K562 (cell line): ENCODE results near the gene PAAF1. TPM values are rescaled to one million over a fixed set of nuclear protein-coding genes. Genes with fewer than 3 reads are reported as not detected.

ENCODE experiments used
- ARID2 ChIP-seq: fragments of 450-650 bp; IDR thresholded peaks from 2 replicates; pipeline ENCODE4 v1.6.1; 2017; ENCODE audit warnings: antibody characterized with exemption, mild to moderate bottlenecking
- BDP1 ChIP-seq: IDR thresholded peaks from 3 replicates; pipeline ENCODE4 v1.6.1; 2011; ENCODE audit not compliant: insufficient read length, insufficient read depth
- CBX2 ChIP-seq: fragments of 200-600 bp; sonication (generic); IDR thresholded peaks from one replicate; pipeline ENCODE4 v1.6.1; 2012; ENCODE audit warnings: mild to moderate bottlenecking, low read length, inconsistent platforms; ENCODE audit not compliant: insufficient read depth, poor library complexity, severe bottlenecking
- DEAF1 ChIP-seq: fragments of 450-650 bp; formaldehyde crosslinking; IDR thresholded peaks from 2 replicates; pipeline ENCODE4 v1.4.0; 2020; ENCODE audit warnings: mild to moderate bottlenecking, moderate library complexity
- EZH2 ChIP-seq: IDR thresholded peaks from 2 replicates; pipeline ENCODE4 v1.6.1; 2012; ENCODE audit warnings: low read depth, mild to moderate bottlenecking, inconsistent platforms, low read length, borderline replicate concordance
- GABPB1 ChIP-seq: sonication (generic); formaldehyde crosslinking; IDR thresholded peaks from 2 replicates; pipeline ENCODE4 v1.8.0; 2022; ENCODE audit warnings: mild to moderate bottlenecking, missing genetic modification reagents
- GTF2A2 ChIP-seq: IDR thresholded peaks from 2 replicates; pipeline ENCODE4 v1.6.1; 2016; ENCODE audit warnings: mild to moderate bottlenecking, missing genetic modification characterization, missing compliant biosample characterization
- GTF2F1 ChIP-seq: IDR thresholded peaks from 2 replicates; pipeline ENCODE4 v1.6.1; 2011; ENCODE audit warnings: low read depth, low read length, improper control_type of control experiment
- IRF1 ChIP-seq: sonication (generic); formaldehyde crosslinking; IDR thresholded peaks from 2 replicates; pipeline ENCODE4 v1.8.0; 2022; ENCODE audit warnings: missing genetic modification reagents, mild to moderate bottlenecking, borderline replicate concordance
- LEF1 ChIP-seq: fragments of 450-650 bp; IDR thresholded peaks from 2 replicates; pipeline ENCODE4 v1.6.1; 2016; ENCODE audit warnings: mild to moderate bottlenecking
- MAZ ChIP-seq, 2 experiments: fragments of 450-650 bp in 1 of 2; sonication (generic) in 1 of 2; formaldehyde crosslinking; IDR thresholded peaks in 1 of 2; conservative IDR thresholded peaks in 1 of 2; 2 replicates each; pipeline versions ENCODE4 v1.4.0 to v1.5.0; 2020; ENCODE audit warnings: mild to moderate bottlenecking in 1 of 2, missing genetic modification reagents in 1 of 2
- MEIS2 ChIP-seq: fragments of 450-650 bp; IDR thresholded peaks from 2 replicates; pipeline ENCODE4 v1.6.1; 2014; ENCODE audit warnings: mild to moderate bottlenecking; ENCODE audit not compliant: partially characterized antibody
- NR3C1 ChIP-seq: sonication (generic); formaldehyde crosslinking; IDR thresholded peaks from 2 replicates; pipeline ENCODE4 v1.8.1; 2022; ENCODE audit warnings: missing genetic modification reagents
- PHTF2 ChIP-seq: fragments of 250-450 bp; sonication (Bioruptor Pico); IDR thresholded peaks from 2 replicates; pipeline ENCODE4 v1.5.0; 2021; ENCODE audit warnings: mild to moderate bottlenecking
- PURB ChIP-seq: sonication (generic); formaldehyde crosslinking; IDR thresholded peaks from 2 replicates; pipeline ENCODE4 v1.9.0; 2021; ENCODE audit warnings: low read depth, mild to moderate bottlenecking, missing genetic modification reagents
- RCOR1 ChIP-seq, 2 experiments: IDR thresholded peaks; 2 replicates each; pipeline ENCODE4 v1.6.1; 2012; ENCODE audit warnings: low read depth in 2 of 2, low read length in 2 of 2, borderline replicate concordance in 1 of 2, improper control_type of control experiment in 1 of 2
- TAF1 ChIP-seq: IDR thresholded peaks from 2 replicates; pipeline ENCODE4 v1.6.1; 2011; ENCODE audit warnings: mild to moderate bottlenecking, low read length, moderate library complexity; ENCODE audit not compliant: insufficient read depth, control insufficient read depth, severe bottlenecking; ENCODE audit errors: extremely low read depth
- TAF7 ChIP-seq: fragments of 450-650 bp; IDR thresholded peaks from 2 replicates; pipeline ENCODE4 v1.6.1; 2016; ENCODE audit warnings: missing genetic modification characterization, missing compliant biosample characterization
- TBP ChIP-seq: optimal IDR thresholded peaks from 2 replicates; pipeline ENCODE3; 2011; ENCODE audit warnings: low read depth, low read length, improper control_type of control experiment
- YBX1 ChIP-seq: fragments of 450-650 bp; IDR thresholded peaks from 2 replicates; pipeline ENCODE4 v1.7.1; 2016; ENCODE audit warnings: mild to moderate bottlenecking
- ZNF12 ChIP-seq: sonication (generic); formaldehyde crosslinking; IDR thresholded peaks from 2 replicates; pipeline ENCODE4 v1.4.0; 2020; ENCODE audit warnings: mild to moderate bottlenecking, missing genetic modification reagents
- ZNF592 ChIP-seq: fragments of 450-650 bp; IDR thresholded peaks from 2 replicates; pipeline ENCODE4 v1.6.1; 2017; ENCODE audit warnings: antibody characterized with exemption, mild to moderate bottlenecking
- polyA plus RNA-seq, 8 experiments: library from polyadenylated mRNA; depleted of rRNA in 4 of 8; stranded (reverse) in 5 of 8; unstranded in 3 of 8; fragments of >200 nt; fragmentation: Nextera tagmentation in 2 of 8; fragmentation: Illumina TruSeq in 1 of 8; extraction: Ambion mirVana in 2 of 8; extraction: Trizol in 1 of 8; gene quantifications; 2 replicates each; pipeline versions ENCODE4 v1.2.1 to v1.2.3, GENCODE V29; 2011 to 2014; ENCODE audit warnings: inconsistent platforms in 1 of 8, missing spikeins in 1 of 8
- total RNA-seq, 7 experiments: library from RNA; depleted of rRNA in 6 of 7; stranded (reverse); fragments of >200 nt in 6 of 7; fragmentation: Illumina TruSeq in 2 of 7; extraction: Trizol in 2 of 7; gene quantifications; 2 replicates each; pipeline versions ENCODE4 v1.2.1 to v1.2.3, GENCODE V29; 2011 to 2021; ENCODE audit warnings: low replicate concordance in 1 of 7

Gene PAAF1
- total and polyA plus RNA-seq, 9 of the 15 experiments (the other 6 are each of a cell fraction or from before 2014, with no cell fraction given), result 13.5 to 78.6 (median 23.3) TPM

GRCh38 chr11:73980001-73980961 lies 103.5 kb downstream of the PAAF1 start (continued):
- peak in 1 of 2 experiments; percentile 22; a peak in 1 of 4 replicates for TF ChIP-seq RCOR1 (IDR thresholded peaks at IDR 0.05; ENCODE audit: borderline replicate concordance in 1 of 2, low read depth in 2 of 2, low read length in 2 of 2)
- no peak for TF ChIP-seq DEAF1 (CRISPR knock-in tag)
- no peak for TF ChIP-seq IRF1 (CRISPR knock-in tag)
- TF ChIP-seq CBX2, result no peak
- no peak for TF ChIP-seq GTF2F1
- TF ChIP-seq TAF7 (tag), result no peak
- TF ChIP-seq YBX1, result no peak
- TF ChIP-seq GTF2A2 (tag), result no peak
- no peak for TF ChIP-seq PURB (CRISPR knock-in tag)
- TF ChIP-seq PHTF2 (CRISPR knock-in tag), result no peak
- no peak for TF ChIP-seq TAF1
- peak; percentile 51 for TF ChIP-seq GABPB1 (CRISPR knock-in tag)
- TF ChIP-seq ZNF592, result peak; percentile 49
- no peak for TF ChIP-seq ZNF12 (CRISPR knock-in tag)
- no peak for TF ChIP-seq ARID2
- no peak for TF ChIP-seq LEF1
- no peak for TF ChIP-seq EZH2
- peak; percentile 29 for TF ChIP-seq MEIS2
- TF ChIP-seq TBP, result no peak
- TF ChIP-seq NR3C1 (CRISPR knock-in tag), result no peak
- TF ChIP-seq MAZ (CRISPR knock-in tag; conservative IDR thresholded peaks at IDR 0.05 in 1 of 2, IDR thresholded peaks at IDR 0.05 in 1 of 2), result no peak
- no peak for TF ChIP-seq BDP1
